HG03097 (cell line): ENCODE results near the gene ATP5PB.

ENCODE experiments used
- ATAC-seq: cut with Tn5 transposase; IDR thresholded peaks from one replicate; pipeline ENCODE4 v1.9.1; 2021; ENCODE audit not compliant: unreplicated experiment, low FRiP score

Gene ATP5PB

GRCh38 chr1:111446546-111446945 lies 2.7 kb upstream of the ATP5PB start:
- no peak for ATAC-seq

- no peak for ATAC-seq
Observed at GRCh38 chr1:111446967-111447892, 2.0 kb upstream of the ATP5PB start.

GRCh38 chr1:111448482-111448917 lies 764 bp upstream of the ATP5PB start:
- peak; percentile 19 for ATAC-seq

- peak; percentile 2 for ATAC-seq
Observed at GRCh38 chr1:111449703-111450017, 396 bp downstream of the ATP5PB start.

GRCh38 chr1:111450185-111450584 lies 921 bp downstream of the ATP5PB start:
- ATAC-seq, result no peak

GRCh38 chr1:111452581-111452980 lies 3.3 kb downstream of the ATP5PB start:
- no peak for ATAC-seq

- no peak for ATAC-seq
Observed at GRCh38 chr1:111453706-111454105, 4.4 kb downstream of the ATP5PB start.

- ATAC-seq, result no peak
Observed at GRCh38 chr1:111454859-111455641, 5.8 kb downstream of the ATP5PB start.

- no peak for ATAC-seq
Observed at GRCh38 chr1:111455642-111456031, 6.4 kb downstream of the ATP5PB start.

GRCh38 chr1:111461765-111462164 lies 12.5 kb downstream of the ATP5PB start:
- no peak for ATAC-seq

GRCh38 chr1:111462370-111463028 lies 13.2 kb downstream of the ATP5PB start:
- ATAC-seq, result no peak

- no peak for ATAC-seq
Observed at GRCh38 chr1:111463029-111463683, 13.9 kb downstream of the ATP5PB start.

- no peak for ATAC-seq
Observed at GRCh38 chr1:111465754-111466153, 16.5 kb downstream of the ATP5PB start.

GRCh38 chr1:111466480-111466879 lies 17.2 kb downstream of the ATP5PB start:
- no peak for ATAC-seq

GRCh38 chr1:111467865-111468716 lies 18.8 kb downstream of the ATP5PB start:
- no peak for ATAC-seq

- ATAC-seq, result no peak
Observed at GRCh38 chr1:111468717-111469100, 19.4 kb downstream of the ATP5PB start.

GRCh38 chr1:111469539-111469938 lies 20.3 kb downstream of the ATP5PB start:
- no peak for ATAC-seq

GRCh38 chr1:111470596-111470995 lies 21.3 kb downstream of the ATP5PB start:
- no peak for ATAC-seq

GRCh38 chr1:111471012-111471411 lies 21.7 kb downstream of the ATP5PB start:
- peak; percentile 53 for ATAC-seq

GRCh38 chr1:111471538-111471937 lies 22.3 kb downstream of the ATP5PB start:
- no peak for ATAC-seq
